ENCODE data around the gene GEMIN4. TPM values are rescaled to one million over a fixed set of nuclear protein-coding genes. Genes with fewer than 3 reads are reported as not detected.

The GEMIN4 gene
- total RNA-seq, 1 experiment from 2014 or later = 47.4 TPM

DNA sequence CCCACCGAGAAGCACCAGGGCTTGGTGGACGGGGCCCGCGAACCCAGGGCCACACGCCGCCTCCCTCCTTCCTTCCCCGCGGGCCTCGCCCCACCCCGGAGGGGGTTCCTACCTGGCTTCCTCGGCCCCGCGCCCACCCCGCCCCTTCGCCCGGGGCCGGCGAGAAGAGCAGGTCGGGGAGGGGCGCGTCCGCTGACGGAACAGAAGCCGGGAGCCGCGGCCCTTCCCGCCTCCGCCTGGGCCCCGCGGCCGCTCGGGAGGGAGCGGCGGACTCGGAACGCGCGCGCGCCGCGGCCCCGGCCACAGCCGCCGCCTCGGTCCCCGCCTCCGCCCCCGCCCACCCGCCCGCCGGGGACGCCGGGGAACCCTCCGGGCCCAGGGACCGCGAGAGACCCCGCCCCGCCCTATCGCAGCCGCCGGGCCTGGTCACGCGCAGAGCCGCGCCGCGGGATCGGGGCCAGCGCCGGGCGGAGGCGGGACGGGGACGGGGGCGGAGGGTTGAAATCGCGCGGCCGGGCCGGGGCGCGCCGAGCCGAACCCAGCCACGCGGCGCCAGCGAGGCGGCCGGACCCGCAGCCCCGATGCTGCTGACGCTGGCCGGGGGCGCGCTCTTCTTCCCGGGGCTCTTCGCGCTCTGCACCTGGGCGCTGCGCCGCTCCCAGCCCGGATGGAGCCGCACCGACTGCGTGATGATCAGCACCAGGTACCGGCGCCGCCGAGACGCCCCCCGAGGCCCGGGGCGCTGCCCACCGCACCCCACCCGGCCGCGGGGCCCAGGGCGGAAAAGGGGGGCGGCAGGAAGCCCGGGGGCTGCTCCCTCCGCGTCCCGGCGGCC is 19.8 kb downstream of the GEMIN4 start, which contains the start of gene TLCD3A:
Gene TLCD3A (plus strand): TSS at position 530 of the 835 bp plus-strand sequence. CDS start 52 bp downstream, at position 582.
- TF ChIP-seq, protein P1, sequence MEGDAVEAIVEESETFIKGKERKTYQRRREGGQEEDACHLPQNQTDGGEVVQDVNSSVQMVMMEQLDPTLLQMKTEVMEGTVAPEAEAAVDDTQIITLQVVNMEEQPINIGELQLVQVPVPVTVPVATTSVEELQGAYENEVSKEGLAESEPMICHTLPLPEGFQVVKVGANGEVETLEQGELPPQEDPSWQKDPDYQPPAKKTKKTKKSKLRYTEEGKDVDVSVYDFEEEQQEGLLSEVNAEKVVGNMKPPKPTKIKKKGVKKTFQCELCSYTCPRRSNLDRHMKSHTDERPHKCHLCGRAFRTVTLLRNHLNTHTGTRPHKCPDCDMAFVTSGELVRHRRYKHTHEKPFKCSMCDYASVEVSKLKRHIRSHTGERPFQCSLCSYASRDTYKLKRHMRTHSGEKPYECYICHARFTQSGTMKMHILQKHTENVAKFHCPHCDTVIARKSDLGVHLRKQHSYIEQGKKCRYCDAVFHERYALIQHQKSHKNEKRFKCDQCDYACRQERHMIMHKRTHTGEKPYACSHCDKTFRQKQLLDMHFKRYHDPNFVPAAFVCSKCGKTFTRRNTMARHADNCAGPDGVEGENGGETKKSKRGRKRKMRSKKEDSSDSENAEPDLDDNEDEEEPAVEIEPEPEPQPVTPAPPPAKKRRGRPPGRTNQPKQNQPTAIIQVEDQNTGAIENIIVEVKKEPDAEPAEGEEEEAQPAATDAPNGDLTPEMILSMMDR (conservative IDR thresholded peaks at IDR 0.05) = no peak
- no peak for TF ChIP-seq EZH2 (IDR thresholded peaks at IDR 0.05; ENCODE audit: low read depth)
- DNase-seq = peak; percentile 42 to 87
- H3K79me2 ChIP-seq (ENCODE audit: low read depth) = peaks cover 21% of the 10 kb centered on the region
- no peaks in the 10 kb centered on the region for H3K9me3 ChIP-seq (ENCODE audit: insufficient read depth, low read depth)
- H3K27ac ChIP-seq = no peak within 1 kb of the TSS
- H3K4me3 ChIP-seq = peak within 1 kb of the TSS; percentile 96
- peaks cover 12% of the 10 kb centered on the region; the same call in 1 of the 2 replicates for H4K20me1 ChIP-seq (ENCODE audit: insufficient read depth)
- peak within 1 kb of the TSS; percentile 80 for H2AFZ ChIP-seq
- peaks cover 34% of the 10 kb centered on the region for H3F3A ChIP-seq (ENCODE audit: insufficient read depth, low read depth)
- peaks cover 8% of the 10 kb centered on the region; the same call in 1 of the 2 replicates for H3K36me3 ChIP-seq (ENCODE audit: low read depth)
- BruUV-seq (replicated peaks) = no TSS peak
- ChIA-PET POLR2A (ENCODE audit: unreplicated experiment) (no interaction called here), CTCF (no interaction called here)
- peaks cover 12% of the 10 kb centered on the region for H3K4me1 ChIP-seq (replicated peaks; ENCODE audit: insufficient read depth)
- no peaks in the 10 kb centered on the region for H3K27me3 ChIP-seq (ENCODE audit: insufficient read depth, low read depth)
- intact Hi-C loops (cut with micrococcal nuclease; ENCODE audit: unreplicated experiment) = no loop called here
- peak within 1 kb of the TSS; percentile 91 for H3K4me2 ChIP-seq
- H3K9me2 ChIP-seq (ENCODE audit: insufficient read depth) = no peaks in the 10 kb centered on the region

GRCh38 chr17:731644-732066 is 20.4 kb downstream of the GEMIN4 start:
- Histone ChIP-seq H3K36me3 (ENCODE audit: low read depth) (peaks cover 8% of the 10 kb centered on the region; the same call in 1 of the 2 replicates), H4K20me1 (ENCODE audit: insufficient read depth) (peaks cover 12% of the 10 kb centered on the region; the same call in 1 of the 2 replicates), H3K9me3 (ENCODE audit: insufficient read depth, low read depth) (no peaks in the 10 kb centered on the region), H3K27ac (no peak overlapping the region), H3K4me1 (replicated peaks; ENCODE audit: insufficient read depth) (peaks cover 12% of the 10 kb centered on the region), H3K27me3 (ENCODE audit: insufficient read depth, low read depth) (no peaks in the 10 kb centered on the region), H3K4me2 (peak overlapping the region; percentile 91), H3K9me2 (ENCODE audit: insufficient read depth) (no peaks in the 10 kb centered on the region), H2AFZ (peak overlapping the region; percentile 80), H3K79me2 (ENCODE audit: low read depth) (peaks cover 21% of the 10 kb centered on the region), H3F3A (ENCODE audit: insufficient read depth, low read depth) (peaks cover 33% of the 10 kb centered on the region), H3K4me3 (peak overlapping the region; percentile 75)
- no TSS peak for BruUV-seq (replicated peaks)
- no peak for TF ChIP-seq EZH2 (IDR thresholded peaks at IDR 0.05; ENCODE audit: low read depth)
- TF ChIP-seq, protein P1 (conservative IDR thresholded peaks at IDR 0.05) = no peak
- intact Hi-C loops (cut with micrococcal nuclease; ENCODE audit: unreplicated experiment) = no loop called here
- ChIA-PET POLR2A (ENCODE audit: unreplicated experiment) (no interaction called here), CTCF (interaction anchor here (0.6 kb wide), 2 partner anchors 12 to 16 kb away, joined by 3 read pairs; no protein-coding TSS in a partner anchor)
- DNase-seq = no peak

DNA sequence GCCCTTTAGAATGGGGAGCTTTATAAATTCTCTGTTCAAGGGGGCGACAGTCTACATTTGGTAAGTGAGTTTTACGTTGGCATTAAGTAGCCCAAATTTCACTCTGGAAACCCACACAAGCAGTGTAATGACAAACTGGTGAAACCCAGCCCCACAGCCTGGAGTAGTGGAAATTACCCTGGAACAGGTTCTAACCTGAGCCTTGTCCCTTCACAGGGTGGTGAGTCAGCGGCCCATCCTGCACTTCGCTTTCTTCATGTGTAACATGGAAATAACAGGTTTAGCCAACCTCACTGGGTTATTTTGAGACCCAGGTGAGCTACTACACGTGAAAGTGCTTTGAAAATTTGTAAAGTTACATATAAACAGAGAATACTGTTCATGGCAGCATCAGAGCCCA is 23.2 kb downstream of the GEMIN4 start:
- intact Hi-C loops (cut with micrococcal nuclease; ENCODE audit: unreplicated experiment) = no loop called here
- Histone ChIP-seq H3K36me3 (ENCODE audit: low read depth) (no peaks in the 10 kb centered on the region), H3K27ac (no peak overlapping the region), H3K9me3 (ENCODE audit: insufficient read depth, low read depth) (no peaks in the 10 kb centered on the region), H3K79me2 (ENCODE audit: low read depth) (peaks cover 8% of the 10 kb centered on the region), H3K4me3 (no peak overlapping the region), H3F3A (ENCODE audit: insufficient read depth, low read depth) (peaks cover 20% of the 10 kb centered on the region; the same call in 1 of the 2 replicates), H3K27me3 (ENCODE audit: insufficient read depth, low read depth) (no peaks in the 10 kb centered on the region), H3K4me1 (replicated peaks; ENCODE audit: insufficient read depth) (peaks cover 7% of the 10 kb centered on the region), H2AFZ (no peak overlapping the region), H4K20me1 (ENCODE audit: insufficient read depth) (peaks cover 5% of the 10 kb centered on the region; the same call in 1 of the 2 replicates), H3K4me2 (no peak overlapping the region), H3K9me2 (ENCODE audit: insufficient read depth) (no peaks in the 10 kb centered on the region)
- BruUV-seq (replicated peaks) = no TSS peak
- POLR2A ChIA-PET (ENCODE audit: unreplicated experiment) = interaction anchor here (0.5 kb wide), 1 partner anchor 11 kb away, joined by 5 read pairs; no protein-coding TSS in a partner anchor
- CTCF ChIA-PET = no interaction called here
- DNase-seq = no peak
- TF ChIP-seq, protein P1 (conservative IDR thresholded peaks at IDR 0.05) = no peak
- no peak for TF ChIP-seq EZH2 (IDR thresholded peaks at IDR 0.05; ENCODE audit: low read depth)
